Measurements from ENCODE around the gene TNS1.

The TNS1 gene

DNA sequence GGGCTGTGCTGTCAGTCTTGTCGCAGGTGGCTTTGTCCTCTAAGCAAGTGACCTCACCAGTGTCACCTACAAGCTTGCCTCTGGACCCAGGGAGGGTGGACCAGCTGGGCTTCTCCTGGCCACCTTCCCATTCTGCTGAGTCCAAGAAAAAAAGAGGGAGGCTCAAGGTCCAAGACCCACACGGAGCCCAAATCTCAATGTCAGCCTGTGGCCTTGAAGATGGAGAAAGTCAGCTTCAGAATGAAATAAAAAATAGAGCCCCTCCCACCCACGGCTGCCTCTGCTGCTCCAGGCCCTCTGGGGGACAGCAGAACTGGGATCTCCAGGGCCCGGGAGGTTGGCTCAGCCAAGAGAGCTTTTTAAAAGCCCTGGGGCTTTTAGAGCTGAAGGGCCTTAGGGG lies 145.9 kb downstream of the TNS1 start:
- Histone ChIP-seq H3K27ac (replicated peaks) (no peak overlapping the region), H3K4me3 (replicated peaks; ENCODE audit: insufficient read depth, low read length) (no peak overlapping the region), H3K27me3 (ENCODE audit: insufficient read depth, poor library complexity, severe bottlenecking) (no peaks in the 10 kb centered on the region)
- DNase-seq (ENCODE audit: low read depth in 1 of 2, low spot score in 1 of 2) = no peak
- TF ChIP-seq, protein P1, sequence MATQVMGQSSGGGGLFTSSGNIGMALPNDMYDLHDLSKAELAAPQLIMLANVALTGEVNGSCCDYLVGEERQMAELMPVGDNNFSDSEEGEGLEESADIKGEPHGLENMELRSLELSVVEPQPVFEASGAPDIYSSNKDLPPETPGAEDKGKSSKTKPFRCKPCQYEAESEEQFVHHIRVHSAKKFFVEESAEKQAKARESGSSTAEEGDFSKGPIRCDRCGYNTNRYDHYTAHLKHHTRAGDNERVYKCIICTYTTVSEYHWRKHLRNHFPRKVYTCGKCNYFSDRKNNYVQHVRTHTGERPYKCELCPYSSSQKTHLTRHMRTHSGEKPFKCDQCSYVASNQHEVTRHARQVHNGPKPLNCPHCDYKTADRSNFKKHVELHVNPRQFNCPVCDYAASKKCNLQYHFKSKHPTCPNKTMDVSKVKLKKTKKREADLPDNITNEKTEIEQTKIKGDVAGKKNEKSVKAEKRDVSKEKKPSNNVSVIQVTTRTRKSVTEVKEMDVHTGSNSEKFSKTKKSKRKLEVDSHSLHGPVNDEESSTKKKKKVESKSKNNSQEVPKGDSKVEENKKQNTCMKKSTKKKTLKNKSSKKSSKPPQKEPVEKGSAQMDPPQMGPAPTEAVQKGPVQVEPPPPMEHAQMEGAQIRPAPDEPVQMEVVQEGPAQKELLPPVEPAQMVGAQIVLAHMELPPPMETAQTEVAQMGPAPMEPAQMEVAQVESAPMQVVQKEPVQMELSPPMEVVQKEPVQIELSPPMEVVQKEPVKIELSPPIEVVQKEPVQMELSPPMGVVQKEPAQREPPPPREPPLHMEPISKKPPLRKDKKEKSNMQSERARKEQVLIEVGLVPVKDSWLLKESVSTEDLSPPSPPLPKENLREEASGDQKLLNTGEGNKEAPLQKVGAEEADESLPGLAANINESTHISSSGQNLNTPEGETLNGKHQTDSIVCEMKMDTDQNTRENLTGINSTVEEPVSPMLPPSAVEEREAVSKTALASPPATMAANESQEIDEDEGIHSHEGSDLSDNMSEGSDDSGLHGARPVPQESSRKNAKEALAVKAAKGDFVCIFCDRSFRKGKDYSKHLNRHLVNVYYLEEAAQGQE (IDR thresholded peaks at IDR 0.05; ENCODE audit: insufficient replicate concordance, low read depth) = no peak
- TF ChIP-seq, protein P2, sequence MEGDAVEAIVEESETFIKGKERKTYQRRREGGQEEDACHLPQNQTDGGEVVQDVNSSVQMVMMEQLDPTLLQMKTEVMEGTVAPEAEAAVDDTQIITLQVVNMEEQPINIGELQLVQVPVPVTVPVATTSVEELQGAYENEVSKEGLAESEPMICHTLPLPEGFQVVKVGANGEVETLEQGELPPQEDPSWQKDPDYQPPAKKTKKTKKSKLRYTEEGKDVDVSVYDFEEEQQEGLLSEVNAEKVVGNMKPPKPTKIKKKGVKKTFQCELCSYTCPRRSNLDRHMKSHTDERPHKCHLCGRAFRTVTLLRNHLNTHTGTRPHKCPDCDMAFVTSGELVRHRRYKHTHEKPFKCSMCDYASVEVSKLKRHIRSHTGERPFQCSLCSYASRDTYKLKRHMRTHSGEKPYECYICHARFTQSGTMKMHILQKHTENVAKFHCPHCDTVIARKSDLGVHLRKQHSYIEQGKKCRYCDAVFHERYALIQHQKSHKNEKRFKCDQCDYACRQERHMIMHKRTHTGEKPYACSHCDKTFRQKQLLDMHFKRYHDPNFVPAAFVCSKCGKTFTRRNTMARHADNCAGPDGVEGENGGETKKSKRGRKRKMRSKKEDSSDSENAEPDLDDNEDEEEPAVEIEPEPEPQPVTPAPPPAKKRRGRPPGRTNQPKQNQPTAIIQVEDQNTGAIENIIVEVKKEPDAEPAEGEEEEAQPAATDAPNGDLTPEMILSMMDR (IDR thresholded peaks at IDR 0.05; ENCODE audit: insufficient read depth, low read length) = no peak
- TF ChIP-seq SPI1 (IDR thresholded peaks at IDR 0.05; ENCODE audit: borderline replicate concordance, low read depth) (no peak), POLR2AphosphoS5 (IDR thresholded peaks at IDR 0.05; ENCODE audit: low read depth) (no peak), GABPA (IDR thresholded peaks at IDR 0.05; ENCODE audit: low read depth) (no peak)

- Histone ChIP-seq H3K27me3 (ENCODE audit: insufficient read depth, poor library complexity, severe bottlenecking) (no peaks in the 10 kb centered on the region), H3K27ac (replicated peaks) (no peak overlapping the region)
- TF ChIP-seq, protein P2 (IDR thresholded peaks at IDR 0.05; ENCODE audit: insufficient read depth, low read length) = no peak
- TF ChIP-seq SPI1 (IDR thresholded peaks at IDR 0.05; ENCODE audit: borderline replicate concordance, low read depth) (no peak), GABPA (IDR thresholded peaks at IDR 0.05; ENCODE audit: low read depth) (no peak), POLR2AphosphoS5 (IDR thresholded peaks at IDR 0.05; ENCODE audit: low read depth) (no peak)
- TF ChIP-seq, protein P1 (IDR thresholded peaks at IDR 0.05; ENCODE audit: insufficient replicate concordance, low read depth) = no peak
Observed at GRCh38 chr2:217856159-217856558, 146.6 kb downstream of the TNS1 start.

DNA sequence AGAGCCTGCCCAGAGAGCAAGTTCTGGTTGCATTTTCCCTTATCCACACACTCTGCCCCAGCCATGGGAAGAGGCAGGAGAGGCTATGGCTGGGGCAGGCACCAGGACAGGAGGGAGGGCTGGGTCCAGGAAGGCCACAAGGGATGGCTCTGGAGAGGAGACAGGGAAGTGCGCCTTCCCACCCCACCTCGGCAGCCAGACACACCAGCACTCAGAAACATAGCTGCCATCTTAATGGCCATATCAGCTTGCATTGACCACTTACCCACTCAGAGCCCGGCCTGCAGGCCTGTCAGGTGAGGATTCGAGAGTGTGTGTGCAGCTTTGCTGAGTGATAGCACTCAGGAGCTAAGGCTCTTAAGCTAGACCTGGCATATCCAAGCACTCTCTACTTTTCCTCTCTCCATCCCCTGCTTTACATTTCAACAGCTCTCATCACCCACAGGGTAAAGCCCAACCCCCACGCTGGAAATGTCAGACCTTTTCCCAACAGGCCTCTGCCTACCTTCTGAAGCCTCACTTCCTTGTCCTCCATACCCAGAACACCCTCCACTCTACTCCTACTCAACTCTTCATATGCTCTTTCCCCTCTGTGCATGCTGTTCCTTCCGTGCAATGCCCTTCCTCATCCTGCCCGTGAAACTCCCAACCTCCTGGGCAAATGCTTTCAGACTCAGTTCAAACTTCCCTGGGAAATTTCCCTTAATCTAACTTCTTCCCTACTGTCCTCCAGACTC lies 147.9 kb downstream of the TNS1 start:
- DNase-seq (ENCODE audit: low read depth in 1 of 2, low spot score in 1 of 2) = no peak
- Histone ChIP-seq H3K27me3 (ENCODE audit: insufficient read depth, poor library complexity, severe bottlenecking) (no peaks in the 10 kb centered on the region), H3K4me3 (replicated peaks; ENCODE audit: insufficient read depth, low read length) (no peak overlapping the region), H3K27ac (replicated peaks) (no peak overlapping the region)
- TF ChIP-seq, protein P1 (IDR thresholded peaks at IDR 0.05; ENCODE audit: insufficient replicate concordance, low read depth) = no peak
- TF ChIP-seq, protein P2 (IDR thresholded peaks at IDR 0.05; ENCODE audit: insufficient read depth, low read length) = no peak
- TF ChIP-seq POLR2AphosphoS5 (IDR thresholded peaks at IDR 0.05; ENCODE audit: low read depth) = no peak
- TF ChIP-seq SPI1 (IDR thresholded peaks at IDR 0.05; ENCODE audit: borderline replicate concordance, low read depth) = no peak
- no peak for TF ChIP-seq GABPA (IDR thresholded peaks at IDR 0.05; ENCODE audit: low read depth)

More at GRCh38 chr2:217856159-217856558, 146.6 kb downstream of the TNS1 start:
- H3K4me3 ChIP-seq (replicated peaks; ENCODE audit: insufficient read depth, low read length) = no peak overlapping the region
- DNase-seq (ENCODE audit: low read depth in 1 of 2, low spot score in 1 of 2) = no peak
